GM12878 (cell line): Measurements from ENCODE around the gene NPS.

Experiments
- BACH1 ChIP-seq: fragments of 450-650 bp; IDR thresholded peaks from 2 replicates; pipeline ENCODE4 v1.6.1; 2017; ENCODE audit warnings: mild to moderate bottlenecking, borderline replicate concordance
- CHD2 ChIP-seq: IDR thresholded peaks from 2 replicates; pipeline ENCODE4 v1.6.1; 2011; ENCODE audit warnings: low read depth, low read length, improper control_type of control experiment, borderline replicate concordance
- EZH2 ChIP-seq: IDR thresholded peaks from 2 replicates; pipeline ENCODE4 v1.6.1; 2012; ENCODE audit warnings: low read depth, mild to moderate bottlenecking, control low read depth, inconsistent platforms, low read length, borderline replicate concordance; ENCODE audit not compliant: control insufficient read depth
- HDAC6 ChIP-seq: fragments of 200-600 bp; sonication (generic); IDR thresholded peaks from one replicate; pipeline ENCODE4 v1.8.0; 2017; ENCODE audit warnings: antibody characterized with exemption; ENCODE audit not compliant: unreplicated experiment
- JUND ChIP-seq: IDR thresholded peaks from 2 replicates; pipeline ENCODE4 v1.6.1; 2012; ENCODE audit warnings: low read depth, mild to moderate bottlenecking, low read length, improper control_type of control experiment, moderate library complexity
- POLR2A ChIP-seq: IDR thresholded peaks from 2 replicates; pipeline ENCODE4 v1.6.1; 2011; ENCODE audit warnings: low read depth, mild to moderate bottlenecking, low read length
- SPI1 ChIP-seq: IDR thresholded peaks from 2 replicates; pipeline ENCODE4 v1.6.1; 2011; ENCODE audit warnings: low read depth, mild to moderate bottlenecking, low read length, moderate library complexity, borderline replicate concordance; ENCODE audit not compliant: insufficient read depth
- ZBED1 ChIP-seq: IDR thresholded peaks from 2 replicates; pipeline ENCODE4 v1.6.1; 2016; ENCODE audit warnings: borderline replicate concordance
- ZSCAN29 ChIP-seq: fragments of 450-650 bp; IDR thresholded peaks from 2 replicates; pipeline ENCODE4 v1.6.1; 2017; ENCODE audit warnings: mild to moderate bottlenecking, moderate library complexity
- TF ChIP-seq, protein P1 (sequence below): fragments of 450-650 bp; IDR thresholded peaks from 2 replicates; pipeline ENCODE4 v1.6.1; 2018; ENCODE audit warnings: mild to moderate bottlenecking, low read depth, moderate library complexity; ENCODE audit not compliant: partially characterized antibody
- TF ChIP-seq, protein P2 (sequence below): IDR thresholded peaks from 2 replicates; pipeline ENCODE4 v1.6.1; 2011; ENCODE audit warnings: borderline replicate concordance, low read depth, mild to moderate bottlenecking, moderate library complexity, mixed read lengths, low read length; ENCODE audit not compliant: insufficient read depth; ENCODE audit errors: extremely low read length
- TF ChIP-seq, protein P3 (sequence below), 3 experiments: IDR thresholded peaks in 2 of 3; conservative IDR thresholded peaks in 1 of 3; 2 replicates each; pipeline ENCODE4 v1.5.1; 2011; ENCODE audit warnings: low read depth in 3 of 3, low read length in 3 of 3, mild to moderate bottlenecking in 3 of 3, control low read depth in 2 of 3, moderate library complexity in 2 of 3, inconsistent platforms in 1 of 3, mixed read lengths in 1 of 3; ENCODE audit not compliant: control insufficient read depth in 2 of 3, insufficient read depth in 1 of 3; ENCODE audit errors: extremely low read depth in 1 of 3
- TF ChIP-seq, protein P4 (sequence below): fragments of 450-650 bp; IDR thresholded peaks from 2 replicates; pipeline ENCODE4 v1.6.1; 2014; ENCODE audit warnings: mild to moderate bottlenecking
- TF ChIP-seq, protein P5 (sequence below): IDR thresholded peaks from 2 replicates; pipeline ENCODE4 v1.6.1; 2012; ENCODE audit warnings: low read length, inconsistent platforms

DNA sequence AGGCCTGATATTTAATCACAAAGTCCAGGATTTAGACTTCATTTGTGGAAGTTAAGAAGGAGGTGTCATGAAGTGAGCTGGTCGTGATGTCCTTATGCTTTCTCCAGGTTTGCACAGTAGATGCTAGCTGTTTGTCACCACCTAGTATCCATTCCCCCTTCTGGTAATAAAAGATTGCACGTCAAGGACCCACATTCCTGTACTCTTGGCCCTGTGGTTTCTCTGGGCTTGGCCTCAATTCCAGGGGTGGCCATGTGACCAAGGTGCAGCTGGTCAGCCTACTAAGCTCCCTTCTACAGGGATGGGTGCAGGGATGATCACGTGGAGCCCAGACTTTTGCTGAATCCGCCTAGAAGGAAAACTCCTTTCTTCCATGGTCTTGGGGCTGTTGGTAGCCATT, 16.5 kb downstream of the NPS start:
- TF ChIP-seq, protein P1, sequence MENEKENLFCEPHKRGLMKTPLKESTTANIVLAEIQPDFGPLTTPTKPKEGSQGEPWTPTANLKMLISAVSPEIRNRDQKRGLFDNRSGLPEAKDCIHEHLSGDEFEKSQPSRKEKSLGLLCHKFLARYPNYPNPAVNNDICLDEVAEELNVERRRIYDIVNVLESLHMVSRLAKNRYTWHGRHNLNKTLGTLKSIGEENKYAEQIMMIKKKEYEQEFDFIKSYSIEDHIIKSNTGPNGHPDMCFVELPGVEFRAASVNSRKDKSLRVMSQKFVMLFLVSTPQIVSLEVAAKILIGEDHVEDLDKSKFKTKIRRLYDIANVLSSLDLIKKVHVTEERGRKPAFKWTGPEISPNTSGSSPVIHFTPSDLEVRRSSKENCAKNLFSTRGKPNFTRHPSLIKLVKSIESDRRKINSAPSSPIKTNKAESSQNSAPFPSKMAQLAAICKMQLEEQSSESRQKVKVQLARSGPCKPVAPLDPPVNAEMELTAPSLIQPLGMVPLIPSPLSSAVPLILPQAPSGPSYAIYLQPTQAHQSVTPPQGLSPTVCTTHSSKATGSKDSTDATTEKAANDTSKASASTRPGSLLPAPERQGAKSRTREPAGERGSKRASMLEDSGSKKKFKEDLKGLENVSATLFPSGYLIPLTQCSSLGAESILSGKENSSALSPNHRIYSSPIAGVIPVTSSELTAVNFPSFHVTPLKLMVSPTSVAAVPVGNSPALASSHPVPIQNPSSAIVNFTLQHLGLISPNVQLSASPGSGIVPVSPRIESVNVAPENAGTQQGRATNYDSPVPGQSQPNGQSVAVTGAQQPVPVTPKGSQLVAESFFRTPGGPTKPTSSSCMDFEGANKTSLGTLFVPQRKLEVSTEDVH: no peak
- TF ChIP-seq POLR2A (no peak), SPI1 (no peak), EZH2 (no peak), HDAC6 (no peak), ZBED1 (no peak), ZSCAN29 (no peak), BACH1 (no peak), CHD2 (no peak), JUND (no peak)
- TF ChIP-seq, protein P2, sequence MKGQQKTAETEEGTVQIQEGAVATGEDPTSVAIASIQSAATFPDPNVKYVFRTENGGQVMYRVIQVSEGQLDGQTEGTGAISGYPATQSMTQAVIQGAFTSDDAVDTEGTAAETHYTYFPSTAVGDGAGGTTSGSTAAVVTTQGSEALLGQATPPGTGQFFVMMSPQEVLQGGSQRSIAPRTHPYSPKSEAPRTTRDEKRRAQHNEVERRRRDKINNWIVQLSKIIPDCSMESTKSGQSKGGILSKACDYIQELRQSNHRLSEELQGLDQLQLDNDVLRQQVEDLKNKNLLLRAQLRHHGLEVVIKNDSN: no peak
- TF ChIP-seq, protein P3, sequence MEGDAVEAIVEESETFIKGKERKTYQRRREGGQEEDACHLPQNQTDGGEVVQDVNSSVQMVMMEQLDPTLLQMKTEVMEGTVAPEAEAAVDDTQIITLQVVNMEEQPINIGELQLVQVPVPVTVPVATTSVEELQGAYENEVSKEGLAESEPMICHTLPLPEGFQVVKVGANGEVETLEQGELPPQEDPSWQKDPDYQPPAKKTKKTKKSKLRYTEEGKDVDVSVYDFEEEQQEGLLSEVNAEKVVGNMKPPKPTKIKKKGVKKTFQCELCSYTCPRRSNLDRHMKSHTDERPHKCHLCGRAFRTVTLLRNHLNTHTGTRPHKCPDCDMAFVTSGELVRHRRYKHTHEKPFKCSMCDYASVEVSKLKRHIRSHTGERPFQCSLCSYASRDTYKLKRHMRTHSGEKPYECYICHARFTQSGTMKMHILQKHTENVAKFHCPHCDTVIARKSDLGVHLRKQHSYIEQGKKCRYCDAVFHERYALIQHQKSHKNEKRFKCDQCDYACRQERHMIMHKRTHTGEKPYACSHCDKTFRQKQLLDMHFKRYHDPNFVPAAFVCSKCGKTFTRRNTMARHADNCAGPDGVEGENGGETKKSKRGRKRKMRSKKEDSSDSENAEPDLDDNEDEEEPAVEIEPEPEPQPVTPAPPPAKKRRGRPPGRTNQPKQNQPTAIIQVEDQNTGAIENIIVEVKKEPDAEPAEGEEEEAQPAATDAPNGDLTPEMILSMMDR (IDR thresholded peaks at IDR 0.05 in 2 of 3, conservative IDR thresholded peaks at IDR 0.05 in 1 of 3; ENCODE audit: control insufficient read depth in 2 of 3, extremely low read depth in 1 of 3, insufficient read depth in 1 of 3, low read depth in 3 of 3, low read length in 3 of 3): no peak
- TF ChIP-seq, protein P4, sequence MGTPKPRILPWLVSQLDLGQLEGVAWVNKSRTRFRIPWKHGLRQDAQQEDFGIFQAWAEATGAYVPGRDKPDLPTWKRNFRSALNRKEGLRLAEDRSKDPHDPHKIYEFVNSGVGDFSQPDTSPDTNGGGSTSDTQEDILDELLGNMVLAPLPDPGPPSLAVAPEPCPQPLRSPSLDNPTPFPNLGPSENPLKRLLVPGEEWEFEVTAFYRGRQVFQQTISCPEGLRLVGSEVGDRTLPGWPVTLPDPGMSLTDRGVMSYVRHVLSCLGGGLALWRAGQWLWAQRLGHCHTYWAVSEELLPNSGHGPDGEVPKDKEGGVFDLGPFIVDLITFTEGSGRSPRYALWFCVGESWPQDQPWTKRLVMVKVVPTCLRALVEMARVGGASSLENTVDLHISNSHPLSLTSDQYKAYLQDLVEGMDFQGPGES: no peak
- TF ChIP-seq, protein P5, sequence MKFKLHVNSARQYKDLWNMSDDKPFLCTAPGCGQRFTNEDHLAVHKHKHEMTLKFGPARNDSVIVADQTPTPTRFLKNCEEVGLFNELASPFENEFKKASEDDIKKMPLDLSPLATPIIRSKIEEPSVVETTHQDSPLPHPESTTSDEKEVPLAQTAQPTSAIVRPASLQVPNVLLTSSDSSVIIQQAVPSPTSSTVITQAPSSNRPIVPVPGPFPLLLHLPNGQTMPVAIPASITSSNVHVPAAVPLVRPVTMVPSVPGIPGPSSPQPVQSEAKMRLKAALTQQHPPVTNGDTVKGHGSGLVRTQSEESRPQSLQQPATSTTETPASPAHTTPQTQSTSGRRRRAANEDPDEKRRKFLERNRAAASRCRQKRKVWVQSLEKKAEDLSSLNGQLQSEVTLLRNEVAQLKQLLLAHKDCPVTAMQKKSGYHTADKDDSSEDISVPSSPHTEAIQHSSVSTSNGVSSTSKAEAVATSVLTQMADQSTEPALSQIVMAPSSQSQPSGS: no peak
